ENCODE data around the gene RASGRF1.

- TF ChIP-seq CTCF (conservative IDR thresholded peaks at IDR 0.05; ENCODE audit: low read depth, low read length) (no peak), EZH2 (IDR thresholded peaks at IDR 0.05; ENCODE audit: low read length, unreplicated experiment) (no peak), EZH2phosphoT487 (IDR thresholded peaks at IDR 0.05; ENCODE audit: borderline replicate concordance, low read length) (no peak)
Measured at GRCh38 chr15:79078003-79078402, 12.6 kb downstream of the RASGRF1 start.
